Activated T-cell treated with anti-CD3 and anti-CD28 coated beads for 48 hours (primary cell): ENCODE measurements around the gene RASGRP2.

Source experiments
- DNase-seq: peaks from one replicate; pipeline ENCODE4 v3.0.0-alpha.2; 2020; ENCODE audit warnings: low read depth

The RASGRP2 gene

GRCh38 chr11:64739871-64740270, 4.1 kb downstream of the RASGRP2 start:
- DNase-seq: no peak

GRCh38 chr11:64736654-64737053, 7.3 kb downstream of the RASGRP2 start:
- no peak for DNase-seq

GRCh38 chr11:64735725-64736259, 8.2 kb downstream of the RASGRP2 start:
- no peak for DNase-seq

GRCh38 chr11:64734811-64735724, 8.9 kb downstream of the RASGRP2 start:
- DNase-seq: no peak

- DNase-seq: no peak
Measured at GRCh38 chr11:64731601-64732000, 12.3 kb downstream of the RASGRP2 start.

- peak; percentile 27 for DNase-seq
Measured at GRCh38 chr11:64729851-64730382, 14.0 kb downstream of the RASGRP2 start.

GRCh38 chr11:64728757-64729365, 15.1 kb downstream of the RASGRP2 start:
- DNase-seq: no peak

- DNase-seq: no peak
Measured at GRCh38 chr11:64726867-64727530, 16.9 kb downstream of the RASGRP2 start.

GRCh38 chr11:64726211-64726641, 17.7 kb downstream of the RASGRP2 start:
- DNase-seq: no peak

- DNase-seq: no peak
Measured at GRCh38 chr11:64724863-64725532, 18.9 kb downstream of the RASGRP2 start.

- no peak for DNase-seq
Measured at GRCh38 chr11:64723907-64724862, 19.8 kb downstream of the RASGRP2 start.

- peak; percentile 87 for DNase-seq
Measured at GRCh38 chr11:64723117-64723906, 20.6 kb downstream of the RASGRP2 start, which contains the start of gene NRXN2. Gene NRXN2 (minus strand): TSS chr11:64723197. CDS start chr11:64713699, 9,498 bp downstream.

GRCh38 chr11:64722141-64723065, 21.5 kb downstream of the RASGRP2 start:
- no peak for DNase-seq

- no peak for DNase-seq
Measured at GRCh38 chr11:64721359-64721699, 22.6 kb downstream of the RASGRP2 start.

- no peak for DNase-seq
Measured at GRCh38 chr11:64720640-64721358, 23.1 kb downstream of the RASGRP2 start.

- no peak for DNase-seq
Measured at GRCh38 chr11:64720167-64720566, 23.8 kb downstream of the RASGRP2 start.

- no peak for DNase-seq
Measured at GRCh38 chr11:64719406-64719805, 24.5 kb downstream of the RASGRP2 start.

GRCh38 chr11:64718780-64719124, 25.2 kb downstream of the RASGRP2 start:
- DNase-seq: no peak
